ENCODE data around the gene MBTPS1.

DNA sequence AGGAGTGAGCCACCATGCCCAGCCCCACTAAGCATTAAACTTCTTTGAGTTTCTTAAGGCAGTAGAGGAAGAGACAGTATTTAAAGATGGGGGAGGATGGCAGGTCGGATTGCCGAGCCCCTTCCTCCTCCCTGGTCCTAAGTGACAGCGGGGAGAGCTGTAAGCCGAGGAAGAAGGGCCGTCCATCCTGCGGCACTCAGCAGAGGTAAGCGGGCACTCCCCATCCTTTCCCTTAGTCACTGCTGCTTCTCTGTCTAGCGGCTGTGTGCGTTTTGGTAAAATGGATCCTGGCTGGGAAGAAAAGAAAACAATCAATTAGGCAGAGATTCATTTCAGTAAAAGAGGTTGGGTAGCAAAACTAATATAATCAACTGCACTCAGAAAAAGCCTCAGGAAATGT lies 42.3 kb upstream of the MBTPS1 start:
- TF ChIP-seq EP300 (IDR thresholded peaks at IDR 0.05) = no peak
- no peak for TF ChIP-seq CTCF (IDR thresholded peaks at IDR 0.05)
- no peak for TF ChIP-seq POLR2A (IDR thresholded peaks at IDR 0.05)
